Vagina (tissue), 2 donors: ENCODE results near the gene PASK.

Source experiments
- CTCF ChIP-seq, 3 experiments: fragments of 450-650 bp in 2 of 3; fragments of 200-600 bp in 1 of 3; sonication (generic) in 1 of 3; IDR thresholded peaks; one replicate each; pipeline ENCODE4 v1.5.1; 2017 to 2019; ENCODE audit warnings: antibody characterized with exemption in 3 of 3, mild to moderate bottlenecking in 2 of 3, moderate library complexity in 2 of 3
- POLR2A ChIP-seq, 2 donors: fragments of 450-650 bp; IDR thresholded peaks; one replicate each; pipeline ENCODE4 v1.6.1; 2017; ENCODE audit warnings: antibody characterized with exemption in 2 of 2, mild to moderate bottlenecking in 2 of 2, moderate library complexity in 2 of 2
- POLR2AphosphoS5 ChIP-seq, 2 donors: sonication (generic); formaldehyde crosslinking; IDR thresholded peaks; one replicate each; pipeline ENCODE4 v1.9.0; 2017; ENCODE audit warnings: antibody characterized with exemption in 2 of 2, mild to moderate bottlenecking in 2 of 2, low read depth in 1 of 2; ENCODE audit not compliant: insufficient read depth in 1 of 2

GRCh38 chr2:241126771-241127202 is 22.5 kb downstream of the PASK start:
- TF ChIP-seq CTCF (IDR thresholded peaks at IDR 0.05): no peak
- no peak for TF ChIP-seq POLR2A (IDR thresholded peaks at IDR 0.05)
- no peak for TF ChIP-seq POLR2AphosphoS5 (IDR thresholded peaks at IDR 0.05; ENCODE audit: insufficient read depth in 1 of 2, low read depth in 1 of 2)
